Astrocyte (in vitro differentiated cells and primary cell): ENCODE data around the gene ACKR3. TPM values are rescaled to one million over a fixed set of nuclear protein-coding genes. Genes with fewer than 3 reads are reported as not detected.

Experiments used
- DNase-seq: peaks from one replicate; pipeline ENCODE4 v3.0.0-alpha.2; 2010; ENCODE audit warnings: low read depth
- FAIRE-seq: peaks from 2 replicates; lab custom pipeline; 2011; peaks lifted over from hg19 to GRCh38; lab: Jason Lieb, UNC
- H2AFZ ChIP-seq: 2 replicates; pipeline ENCODE4 v1.6.0; 2012; ENCODE audit warnings: low read depth, low read length, inconsistent platforms
- H3K27ac ChIP-seq: 2 replicates; pipeline ENCODE4 v1.5.1; 2011; ENCODE audit warnings: low read depth, low read length, inconsistent platforms
- H3K27me3 ChIP-seq: 2 replicates; pipeline ENCODE4 v1.6.0; 2011; ENCODE audit warnings: low read length, inconsistent platforms; ENCODE audit not compliant: insufficient read depth
- H3K36me3 ChIP-seq: 2 replicates; pipeline ENCODE4 v1.5.1; 2011; ENCODE audit warnings: low read length, inconsistent platforms; ENCODE audit not compliant: insufficient read depth
- H3K4me1 ChIP-seq: 2 replicates; pipeline ENCODE4 v1.5.1; 2011; ENCODE audit warnings: low read length, inconsistent platforms; ENCODE audit not compliant: insufficient read depth
- H3K4me2 ChIP-seq: 2 replicates; pipeline ENCODE4 v1.6.0; 2012; ENCODE audit warnings: low read length, inconsistent platforms
- H3K4me3 ChIP-seq: 2 replicates; pipeline ENCODE4 v1.5.1; 2011; ENCODE audit warnings: low read depth, mild to moderate bottlenecking, low read length, inconsistent platforms; ENCODE audit not compliant: insufficient read depth
- H3K79me2 ChIP-seq: 2 replicates; pipeline ENCODE4 v1.6.0; 2012; ENCODE audit warnings: mild to moderate bottlenecking, low read length, inconsistent platforms; ENCODE audit not compliant: insufficient read depth
- H3K9ac ChIP-seq: 2 replicates; pipeline ENCODE4 v1.6.0; 2012; ENCODE audit warnings: mild to moderate bottlenecking, low read length, inconsistent platforms
- H3K9me3 ChIP-seq: 2 replicates; pipeline ENCODE4 v1.5.1; 2012; ENCODE audit warnings: low read depth, mild to moderate bottlenecking, low read length, inconsistent platforms; ENCODE audit not compliant: insufficient read depth
- H4K20me1 ChIP-seq: 2 replicates; pipeline ENCODE4 v1.6.0; 2012; ENCODE audit warnings: low read length, inconsistent platforms; ENCODE audit not compliant: insufficient read depth
- H3K27ac Mint-ChIP-seq: one replicate; pipeline ENCODE4 v1.8.0; 2021; ENCODE audit warnings: mild to moderate bottlenecking, mixed read lengths; ENCODE audit not compliant: unreplicated experiment
- H3K27me3 Mint-ChIP-seq: one replicate; pipeline ENCODE4 v1.8.0; 2021; ENCODE audit warnings: low read depth, mixed read lengths; ENCODE audit not compliant: unreplicated experiment
- H3K36me3 Mint-ChIP-seq: one replicate; pipeline ENCODE4 v1.8.0; 2021; ENCODE audit warnings: low read depth, mixed read lengths; ENCODE audit not compliant: unreplicated experiment
- H3K4me1 Mint-ChIP-seq: one replicate; pipeline ENCODE4 v1.8.0; 2021; ENCODE audit warnings: low read depth, mixed read lengths; ENCODE audit not compliant: unreplicated experiment
- H3K4me3 Mint-ChIP-seq: one replicate; pipeline ENCODE4 v1.8.0; 2021; ENCODE audit warnings: mild to moderate bottlenecking, moderate library complexity, mixed read lengths; ENCODE audit not compliant: unreplicated experiment
- H3K9me3 Mint-ChIP-seq: one replicate; pipeline ENCODE4 v1.8.0; 2021; ENCODE audit warnings: mild to moderate bottlenecking, mixed read lengths; ENCODE audit not compliant: unreplicated experiment
- CTCF ChIP-seq: IDR thresholded peaks from 2 replicates; pipeline ENCODE4 v1.5.1; 2011; ENCODE audit warnings: low read depth, mild to moderate bottlenecking, inconsistent platforms, low read length, moderate library complexity; ENCODE audit not compliant: insufficient read depth
- EZH2 ChIP-seq: IDR thresholded peaks from 2 replicates; pipeline ENCODE4 v1.6.1; 2012; ENCODE audit warnings: mild to moderate bottlenecking, low read length, inconsistent platforms; ENCODE audit not compliant: insufficient read depth
- total RNA-seq: library from RNA; stranded (reverse); gene quantifications from 2 replicates; pipeline ENCODE4 v1.2.1, GENCODE V29; 2021

The ACKR3 gene
- total RNA-seq, 1 donor from 2014 or later: 72.7 TPM

- Histone ChIP-seq H2AFZ (no peak overlapping the region), H3K79me2 (no peaks in the 10 kb centered on the region), H3K4me3 (no peak overlapping the region), H3K4me1 (no peaks in the 10 kb centered on the region), H3K36me3 (no peaks in the 10 kb centered on the region), H3K27me3 (no peaks in the 10 kb centered on the region), H4K20me1 (no peaks in the 10 kb centered on the region), H3K4me2 (no peak overlapping the region), H3K27ac (no peak overlapping the region), H3K9ac (no peak overlapping the region), H3K9me3 (peaks cover 3% of the 10 kb centered on the region)
- Mint-ChIP-seq H3K4me1 (peaks cover 8% of the 10 kb centered on the region), H3K27ac (no peak overlapping the region), H3K4me3 (no peak overlapping the region), H3K9me3 (peaks cover 3% of the 10 kb centered on the region), H3K27me3 (peaks cover 15% of the 10 kb centered on the region), H3K36me3 (no peaks in the 10 kb centered on the region)
- DNase-seq (no peak), FAIRE-seq (no peak)
- TF ChIP-seq CTCF (no peak), EZH2 (no peak)
These were observed 11.6 kb upstream of the ACKR3 start for GRCh38 chr2:236558036-236558435.

GRCh38 chr2:236558993-236559978, 10.3 kb upstream of the ACKR3 start:
- H3K4me2 ChIP-seq: no peak overlapping the region
- no peak overlapping the region for H3K9ac ChIP-seq
- TF ChIP-seq EZH2 (no peak), CTCF (no peak)
- no peak overlapping the region for H3K27ac ChIP-seq
- no peaks in the 10 kb centered on the region for H3K27me3 ChIP-seq
- no peak for FAIRE-seq
- no peaks in the 10 kb centered on the region for H3K79me2 ChIP-seq
- no peak for DNase-seq
- H2AFZ ChIP-seq: no peak overlapping the region
- Mint-ChIP-seq H3K4me3 (no peak overlapping the region), H3K27me3 (peaks cover 9% of the 10 kb centered on the region), H3K4me1 (peaks cover 8% of the 10 kb centered on the region), H3K9me3 (no peaks in the 10 kb centered on the region), H3K27ac (no peak overlapping the region), H3K36me3 (no peaks in the 10 kb centered on the region)
- H3K4me1 ChIP-seq: no peaks in the 10 kb centered on the region
- no peak overlapping the region for H3K4me3 ChIP-seq
- H4K20me1 ChIP-seq: no peaks in the 10 kb centered on the region
- H3K36me3 ChIP-seq: no peaks in the 10 kb centered on the region
- H3K9me3 ChIP-seq: peaks cover 3% of the 10 kb centered on the region

- FAIRE-seq: no peak
- no peak for DNase-seq
- no peaks in the 10 kb centered on the region for H3K9me3 ChIP-seq
- Mint-ChIP-seq H3K27me3 (peaks cover 14% of the 10 kb centered on the region), H3K4me3 (no peak overlapping the region), H3K27ac (no peak overlapping the region), H3K4me1 (no peaks in the 10 kb centered on the region), H3K9me3 (no peaks in the 10 kb centered on the region), H3K36me3 (no peaks in the 10 kb centered on the region)
- no peaks in the 10 kb centered on the region for H4K20me1 ChIP-seq
- no peaks in the 10 kb centered on the region for H3K79me2 ChIP-seq
- no peak overlapping the region for H2AFZ ChIP-seq
- H3K4me1 ChIP-seq: no peaks in the 10 kb centered on the region
- TF ChIP-seq CTCF: no peak
- no peak for TF ChIP-seq EZH2
- H3K36me3 ChIP-seq: no peaks in the 10 kb centered on the region
- peaks cover 15% of the 10 kb centered on the region for H3K27me3 ChIP-seq
- H3K4me2 ChIP-seq: no peak overlapping the region
- no peak overlapping the region for H3K9ac ChIP-seq
- H3K4me3 ChIP-seq: no peak overlapping the region
- no peak overlapping the region for H3K27ac ChIP-seq
These were observed 7.8 kb upstream of the ACKR3 start for GRCh38 chr2:236561874-236562273.
